ENCODE data around the gene NUDCD3. TPM values are rescaled to one million over a fixed set of nuclear protein-coding genes. Genes with fewer than 3 reads are reported as not detected.

NUDCD3 gene
- total RNA-seq, 4 donors from 2014 or later = 54.3 to 101 (median 64.4) TPM

GRCh38 chr7:44536090-44536489, 45.6 kb upstream of the NUDCD3 start:
- H3K4me1 ChIP-seq = no peaks in the 10 kb centered on the region
- H3K36me3 ChIP-seq = no peaks in the 10 kb centered on the region
- no peak overlapping the region for H3K4me3 ChIP-seq
- H3K9me3 ChIP-seq = no peaks in the 10 kb centered on the region
- no peak overlapping the region for H3K27ac ChIP-seq
- 87% methylated on average over 10 of the region's 10 CpGs for WGBS
- H3K27me3 ChIP-seq = no peaks in the 10 kb centered on the region
- DNase-seq (ENCODE audit: low spot score in 2 of 2) = no peak
- TF ChIP-seq POLR2AphosphoS5 (IDR thresholded peaks at IDR 0.05) (no peak), EP300 (IDR thresholded peaks at IDR 0.05) (no peak), POLR2A (IDR thresholded peaks at IDR 0.05) (no peak), CTCF (IDR thresholded peaks at IDR 0.05) (no peak)

GRCh38 chr7:44535348-44536064, 45.0 kb upstream of the NUDCD3 start:
- no peaks in the 10 kb centered on the region for H3K27me3 ChIP-seq
- WGBS = 90% methylated on average over 6 of the region's 8 CpGs
- no peak overlapping the region for H3K27ac ChIP-seq

GRCh38 chr7:44534501-44534900, 44.0 kb upstream of the NUDCD3 start:
- no peak overlapping the region for H3K27ac ChIP-seq
- no peaks in the 10 kb centered on the region for H3K27me3 ChIP-seq
- no peak for TF ChIP-seq EP300 (IDR thresholded peaks at IDR 0.05)
- TF ChIP-seq CTCF (IDR thresholded peaks at IDR 0.05) = peak in 1 of 2 donors; percentile 49
- TF ChIP-seq POLR2AphosphoS5 (IDR thresholded peaks at IDR 0.05) = no peak
- WGBS = 60% methylated on average over 3 of the region's 7 CpGs
- no peak for DNase-seq (ENCODE audit: low spot score in 2 of 2)
- no peaks in the 10 kb centered on the region for H3K9me3 ChIP-seq
- no peak overlapping the region for H3K4me3 ChIP-seq
- no peaks in the 10 kb centered on the region for H3K4me1 ChIP-seq
- H3K36me3 ChIP-seq = no peaks in the 10 kb centered on the region

More at GRCh38 chr7:44535348-44536064, 45.0 kb upstream of the NUDCD3 start:
- no peak for DNase-seq (ENCODE audit: low spot score in 2 of 2)
- TF ChIP-seq POLR2AphosphoS5 (IDR thresholded peaks at IDR 0.05) = no peak
- TF ChIP-seq POLR2A (IDR thresholded peaks at IDR 0.05) = no peak
- no peak for TF ChIP-seq CTCF (IDR thresholded peaks at IDR 0.05)
- H3K4me1 ChIP-seq = no peaks in the 10 kb centered on the region
- H3K36me3 ChIP-seq = no peaks in the 10 kb centered on the region
- no peak overlapping the region for H3K4me3 ChIP-seq
- no peaks in the 10 kb centered on the region for H3K9me3 ChIP-seq

- no peaks in the 10 kb centered on the region for H3K9me3 ChIP-seq
- no peaks in the 10 kb centered on the region for H3K4me1 ChIP-seq
- DNase-seq (ENCODE audit: low spot score in 2 of 2) = no peak
- no peaks in the 10 kb centered on the region for H3K27me3 ChIP-seq
- TF ChIP-seq POLR2AphosphoS5 (IDR thresholded peaks at IDR 0.05) (no peak), EP300 (IDR thresholded peaks at IDR 0.05) (no peak), CTCF (IDR thresholded peaks at IDR 0.05) (no peak), POLR2A (IDR thresholded peaks at IDR 0.05) (no peak)
- H3K4me3 ChIP-seq = no peak overlapping the region
- 67% methylated on average over 5 of the region's 5 CpGs for WGBS
- H3K36me3 ChIP-seq = no peaks in the 10 kb centered on the region
- H3K27ac ChIP-seq = no peak overlapping the region
Observed at GRCh38 chr7:44534087-44534486, 43.6 kb upstream of the NUDCD3 start.

- TF ChIP-seq EP300 (IDR thresholded peaks at IDR 0.05) (no peak), CTCF (IDR thresholded peaks at IDR 0.05) (no peak), POLR2AphosphoS5 (IDR thresholded peaks at IDR 0.05) (no peak), POLR2A (IDR thresholded peaks at IDR 0.05) (no peak)
- Histone ChIP-seq H3K9me3 (no peaks in the 10 kb centered on the region), H3K27ac (no peak overlapping the region)
Observed at GRCh38 chr7:44533301-44534055, 43.0 kb upstream of the NUDCD3 start.

More at GRCh38 chr7:44533301-44534055, 43.0 kb upstream of the NUDCD3 start:
- 78% methylated on average over 3 of the region's 8 CpGs for WGBS
- Histone ChIP-seq H3K4me1 (no peaks in the 10 kb centered on the region), H3K4me3 (no peak overlapping the region), H3K36me3 (no peaks in the 10 kb centered on the region), H3K27me3 (no peaks in the 10 kb centered on the region)
- DNase-seq (ENCODE audit: low spot score in 2 of 2) = no peak

All from suprapubic skin (tissue), 4 donors.